ENCODE results near the gene PHTF1. TPM values are rescaled to one million over a fixed set of nuclear protein-coding genes. Genes with fewer than 3 reads are reported as not detected.
A peak's percentile ranks its signal among the peaks of the same experiment; 100 is the strongest.
"Not testable (repeated sequence)": the region's sequence is repeated elsewhere in the genome, so short reads cannot be mapped to it uniquely, and the experiment has no call there.

The PHTF1 gene
- total RNA-seq, 1 donor from 2014 or later, result 7.3 TPM

DNA sequence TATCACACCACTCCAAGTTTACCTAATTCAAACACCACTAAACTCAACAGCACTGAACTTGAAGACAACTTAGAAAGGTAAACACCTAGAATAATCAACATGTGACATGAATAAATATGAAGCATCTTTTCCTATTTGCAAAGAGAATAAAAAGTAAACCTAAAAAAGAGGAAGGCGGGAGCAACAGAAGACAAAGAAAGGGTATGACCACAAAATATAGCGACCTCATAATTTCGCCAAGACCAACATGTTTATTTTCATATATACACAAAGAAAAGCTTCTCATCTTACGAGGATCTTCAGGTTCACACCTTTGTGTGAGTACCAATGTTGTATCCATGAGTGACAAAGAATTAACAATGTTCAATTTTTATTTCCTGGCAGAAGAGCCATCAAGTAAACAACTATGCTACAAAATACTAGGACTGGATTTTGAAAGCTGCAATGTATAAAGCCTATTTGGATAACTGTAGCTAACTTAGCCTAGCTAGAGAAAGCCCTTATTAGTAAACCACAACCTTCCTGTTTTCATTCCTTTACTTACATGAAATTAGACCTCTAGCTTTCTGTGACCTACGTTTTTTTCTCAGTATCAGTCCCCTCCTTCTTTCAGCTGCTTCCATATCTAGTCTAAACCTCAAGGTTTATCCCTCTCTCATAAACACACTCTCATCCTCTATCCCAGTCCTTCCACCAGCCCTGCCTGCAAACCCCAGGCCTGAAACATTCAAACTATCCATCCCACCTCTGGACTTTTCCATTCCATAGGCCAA is 21.3 kb upstream of the PHTF1 start:
- ATAC-seq, result no peak
- intact Hi-C loops (cut with micrococcal nuclease), result no loop called here
- no peak for DNase-seq

DNA sequence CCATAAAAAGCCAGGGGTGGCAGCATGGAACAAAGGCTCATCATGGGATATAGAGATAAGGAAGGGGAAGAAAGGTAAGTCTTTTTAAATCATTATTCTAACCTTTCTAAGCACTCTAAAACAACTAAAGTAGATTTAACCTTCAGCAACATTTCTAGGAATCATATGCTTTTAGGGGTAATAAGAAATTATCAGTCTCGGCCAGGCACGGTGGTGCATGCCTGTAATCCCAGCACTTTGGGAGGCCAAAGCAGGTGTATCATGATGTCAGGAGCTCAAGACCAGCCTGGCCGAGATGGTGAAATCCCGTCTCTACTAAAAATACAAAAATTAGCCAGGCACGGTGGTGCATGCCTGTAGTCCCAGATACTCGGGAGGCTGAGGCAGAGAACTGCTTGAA is 20.3 kb upstream of the PHTF1 start:
- ATAC-seq (no peak), DNase-seq (no peak)
- intact Hi-C loops (cut with micrococcal nuclease), result no loop called here

DNA sequence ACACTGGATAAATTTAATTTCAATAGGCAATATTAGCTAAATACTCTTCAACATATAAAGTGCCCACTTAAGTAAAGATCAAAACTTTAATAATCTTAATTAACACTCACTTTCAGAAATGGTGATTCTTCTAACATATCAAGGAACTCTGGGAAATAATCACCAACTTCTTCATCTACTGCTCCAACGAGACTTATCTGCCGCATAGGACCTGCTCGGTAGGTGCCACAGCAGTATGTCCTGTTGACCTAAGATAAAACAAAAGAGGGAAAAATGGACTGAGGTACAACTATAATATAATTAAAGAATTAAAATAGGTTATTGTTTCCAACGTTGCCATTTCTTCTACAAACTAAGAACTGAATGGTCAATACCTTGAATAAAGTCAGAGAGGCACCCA is 18.3 kb upstream of the PHTF1 start:
- ATAC-seq (no peak), DNase-seq (no peak)
- intact Hi-C loops (cut with micrococcal nuclease), result no loop called here

- ATAC-seq (no peak), DNase-seq (no peak)
- intact Hi-C loops (cut with micrococcal nuclease), result no loop called here
These were observed 10.7 kb upstream of the PHTF1 start for GRCh38 chr1:113770031-113770430.

DNA sequence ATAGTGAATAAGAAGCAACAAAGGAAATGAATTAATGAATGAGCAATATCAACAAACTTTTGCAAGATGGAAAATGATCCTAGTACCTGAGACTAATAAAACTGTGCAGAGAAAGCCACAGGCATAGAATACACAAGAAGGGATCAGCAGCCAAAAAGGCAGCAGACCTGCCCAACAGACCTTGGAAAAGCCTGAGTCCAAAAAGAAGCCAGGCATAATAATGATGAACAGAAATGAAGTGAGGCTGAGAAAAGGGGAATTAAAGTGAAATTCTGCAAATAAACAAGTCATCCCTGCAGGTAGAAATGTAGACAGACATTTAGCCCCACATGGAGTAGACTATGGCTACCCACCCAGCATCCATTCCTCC is 10.3 kb upstream of the PHTF1 start:
- intact Hi-C loops (cut with micrococcal nuclease), result no loop called here
- DNase-seq (no peak), ATAC-seq (no peak)

GRCh38 chr1:113768916-113769600 is 9.8 kb upstream of the PHTF1 start:
- no peak for ATAC-seq
- no peak for DNase-seq
- intact Hi-C loops (cut with micrococcal nuclease), result no loop called here

DNA sequence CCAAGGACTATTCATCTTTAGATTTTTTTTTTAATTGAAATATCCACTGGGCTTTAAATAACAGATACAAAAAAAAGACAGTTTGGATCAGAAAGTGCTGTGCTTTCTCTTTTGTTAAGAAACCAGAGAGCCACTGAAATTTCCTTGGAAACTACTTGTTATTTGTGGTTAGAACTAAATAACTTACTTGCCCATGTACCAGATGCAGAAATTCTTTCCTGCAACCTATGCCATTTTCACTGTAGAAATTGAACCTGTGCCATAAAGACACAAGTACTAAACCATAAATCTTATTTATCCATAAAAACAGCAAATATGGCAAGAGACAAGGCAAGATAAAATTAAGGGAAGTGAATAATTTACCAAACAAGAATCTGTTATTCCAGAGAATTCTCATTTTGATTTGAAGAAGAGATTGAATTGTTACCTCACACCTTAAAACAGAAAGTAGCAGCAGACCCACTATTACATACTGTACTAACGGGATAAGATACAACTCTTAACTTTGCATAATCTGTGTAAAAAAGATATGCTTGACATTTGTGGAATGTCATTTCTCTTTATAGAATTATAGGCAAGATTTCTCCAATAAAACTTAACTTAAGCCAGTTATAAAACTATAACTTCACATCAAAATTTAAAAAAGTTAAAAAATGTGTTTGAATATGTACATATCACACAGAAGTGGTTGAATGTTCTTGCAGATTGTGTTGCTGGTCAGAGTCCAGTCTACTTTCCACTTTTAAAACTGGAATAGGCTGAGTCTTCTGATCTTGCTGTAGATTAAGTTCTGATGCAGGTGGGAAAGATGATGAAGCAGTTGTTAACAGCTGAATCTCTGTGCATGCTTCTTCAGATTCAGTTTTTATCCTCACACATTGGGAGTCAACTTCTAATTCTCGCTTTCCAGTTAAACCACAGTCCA is 6.3 kb upstream of the PHTF1 start:
- no peak for ATAC-seq
- intact Hi-C loops (cut with micrococcal nuclease), result no loop called here
- no peak for DNase-seq

DNA sequence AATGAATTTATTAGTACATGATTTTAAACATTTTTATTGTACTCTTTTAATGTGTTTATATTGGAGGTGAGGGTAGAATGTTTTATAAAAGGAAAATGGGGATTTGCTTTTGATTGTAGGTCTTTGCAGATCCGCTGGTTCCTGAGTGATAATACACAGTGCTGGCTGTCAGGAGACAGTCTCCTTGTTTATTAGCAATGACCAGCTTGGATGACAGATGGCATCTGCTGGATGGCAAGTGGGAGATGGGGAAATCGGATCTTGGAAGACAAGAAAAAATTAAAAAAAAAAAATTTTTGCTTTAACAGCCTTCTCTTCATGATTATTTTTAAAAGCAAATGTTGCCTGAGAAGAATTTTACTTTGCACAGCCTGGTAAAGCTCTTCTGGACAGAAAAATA is 4.4 kb upstream of the PHTF1 start:
- ATAC-seq (no peak), DNase-seq (no peak)
- intact Hi-C loops (cut with micrococcal nuclease), result no loop called here

DNA sequence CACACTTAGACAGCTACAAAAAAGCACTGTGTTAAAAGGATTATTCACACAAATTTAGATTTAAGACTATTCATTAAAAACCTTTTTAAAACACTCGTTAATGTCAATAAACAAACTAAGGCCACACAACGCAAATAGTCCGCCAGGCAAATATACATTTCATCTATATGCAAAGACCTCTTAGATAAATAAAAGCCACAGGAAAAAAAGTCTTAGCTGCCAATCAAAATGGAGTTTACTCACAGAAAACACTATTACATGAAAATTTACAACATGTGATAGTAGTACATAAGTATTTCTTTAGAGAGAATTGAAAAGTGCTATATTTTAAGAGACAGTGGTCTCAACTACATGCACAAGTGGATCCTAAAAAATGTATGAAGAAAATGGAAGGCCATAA is 2.7 kb upstream of the PHTF1 start:
- ATAC-seq (no peak), DNase-seq (no peak)
- intact Hi-C loops (cut with micrococcal nuclease), result no loop called here

- intact Hi-C loops (cut with micrococcal nuclease), result no loop called here
- DNase-seq, result no peak
- no peak for ATAC-seq
These were observed 1.1 kb upstream of the PHTF1 start for GRCh38 chr1:113760102-113761080.

DNA sequence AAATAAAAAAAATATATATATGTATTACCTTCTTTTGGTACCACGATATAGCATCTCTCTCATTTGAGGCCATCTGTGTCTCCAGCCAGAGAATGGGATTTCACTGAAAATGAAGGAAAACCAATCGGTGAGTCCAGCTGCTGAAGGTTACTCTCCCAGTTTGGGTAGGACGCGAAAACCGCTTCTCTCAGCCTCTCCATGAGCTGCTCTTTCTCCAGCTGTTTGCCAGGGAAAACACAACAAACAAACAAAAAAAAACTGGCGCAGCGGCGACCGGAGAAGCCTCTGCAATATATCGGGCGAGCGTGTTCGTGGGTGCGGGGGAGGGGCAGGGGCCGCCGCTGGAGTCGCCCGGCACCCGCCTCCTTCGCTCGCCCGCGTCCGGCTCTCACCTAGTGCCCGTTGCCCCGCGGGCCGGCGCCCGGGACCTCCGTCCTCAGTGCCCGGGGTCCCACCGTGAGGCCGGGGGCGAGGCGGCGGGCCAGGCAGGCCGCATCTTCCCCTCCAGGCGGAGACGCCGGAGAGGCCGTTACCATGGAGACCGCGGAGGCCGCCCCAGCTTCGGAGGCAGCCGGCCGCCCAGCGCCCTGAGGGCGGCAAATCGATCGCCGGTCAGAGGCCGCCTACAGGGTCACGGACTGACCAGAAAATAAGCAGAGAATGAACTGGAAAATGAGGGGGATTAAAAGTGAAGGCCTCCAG is 504 bp downstream of the PHTF1 start:
- peak; percentile 79 for DNase-seq
- intact Hi-C loops (cut with micrococcal nuclease), result loop anchor here (10.0 kb wide), 1 partner anchor 56 kb away; the partner anchor contains the start of gene RSBN1
- ATAC-seq, result peak; percentile 86

GRCh38 chr1:113756461-113756860 is 2.8 kb downstream of the PHTF1 start:
- no peak for DNase-seq
- no peak for ATAC-seq
- intact Hi-C loops (cut with micrococcal nuclease), result loop anchor here (10.0 kb wide), 1 partner anchor 58 kb away; the partner anchor contains the start of gene RSBN1

DNA sequence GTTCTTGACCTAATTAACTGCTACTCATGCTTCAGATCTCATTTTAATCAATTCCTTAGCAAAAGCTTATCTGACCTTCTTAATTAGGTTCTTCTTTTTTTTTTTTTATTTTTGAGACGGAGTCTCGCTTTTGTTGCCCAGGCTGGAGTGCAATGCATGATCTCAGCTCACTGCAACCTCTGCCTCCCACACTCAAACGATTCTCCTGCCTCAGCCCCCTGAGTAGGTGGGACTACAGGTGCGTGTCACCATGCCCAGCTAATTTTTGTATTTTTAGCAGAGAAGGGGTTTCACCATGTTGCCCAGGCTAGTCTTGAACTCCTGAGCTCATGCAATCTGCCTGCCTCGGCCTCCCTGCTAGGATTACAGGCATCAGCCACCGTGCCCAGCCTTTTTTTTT is 6.0 kb downstream of the PHTF1 start:
- not testable (repeated sequence) for DNase-seq, ATAC-seq
- intact Hi-C loops (cut with micrococcal nuclease), result loop anchor here (10.0 kb wide), 1 partner anchor 61 kb away; the partner anchor contains the start of gene RSBN1

DNA sequence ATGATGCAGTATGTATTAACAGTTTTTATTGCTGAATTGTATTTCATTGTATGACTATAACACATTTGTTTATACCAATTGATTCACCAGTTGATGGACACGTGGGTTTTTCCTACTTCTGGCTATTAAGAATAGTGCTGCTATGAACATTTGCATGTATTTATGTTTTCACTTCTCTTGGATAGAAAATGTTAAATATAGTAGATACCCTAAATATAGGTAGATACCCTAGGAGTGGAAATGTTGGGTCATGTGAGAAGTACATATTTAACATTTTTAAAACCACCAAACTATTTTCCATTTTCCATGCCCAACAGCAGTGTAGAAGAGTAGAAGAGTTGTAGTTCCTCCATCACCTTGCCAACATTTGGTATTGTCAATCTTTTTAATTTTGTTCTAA is 7.8 kb downstream of the PHTF1 start:
- DNase-seq, result no peak
- no peak for ATAC-seq
- intact Hi-C loops (cut with micrococcal nuclease), result loop anchor here (10.0 kb wide), 1 partner anchor 63 kb away; the partner anchor contains the start of gene RSBN1

DNA sequence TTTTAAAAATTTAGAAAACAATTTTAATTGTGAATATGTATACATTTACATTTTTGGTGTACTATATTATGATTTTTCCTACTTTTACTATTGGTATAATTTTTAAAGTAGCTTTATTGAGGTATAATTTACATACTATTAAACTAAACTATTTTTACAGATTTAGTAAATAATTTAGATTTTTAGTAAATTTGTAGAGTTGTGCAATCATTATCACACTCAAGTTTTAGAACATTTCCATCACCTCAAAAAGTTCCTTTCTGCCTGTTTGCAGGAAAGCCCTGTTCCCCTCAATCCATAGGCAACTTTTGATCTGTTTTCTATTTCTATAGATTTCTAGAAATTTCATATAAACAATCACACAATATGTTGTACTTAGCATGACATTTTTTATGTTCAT is 8.2 kb downstream of the PHTF1 start:
- no peak for ATAC-seq
- intact Hi-C loops (cut with micrococcal nuclease), result loop anchor here (10.0 kb wide), 1 partner anchor 64 kb away; the partner anchor contains the start of gene RSBN1

DNA sequence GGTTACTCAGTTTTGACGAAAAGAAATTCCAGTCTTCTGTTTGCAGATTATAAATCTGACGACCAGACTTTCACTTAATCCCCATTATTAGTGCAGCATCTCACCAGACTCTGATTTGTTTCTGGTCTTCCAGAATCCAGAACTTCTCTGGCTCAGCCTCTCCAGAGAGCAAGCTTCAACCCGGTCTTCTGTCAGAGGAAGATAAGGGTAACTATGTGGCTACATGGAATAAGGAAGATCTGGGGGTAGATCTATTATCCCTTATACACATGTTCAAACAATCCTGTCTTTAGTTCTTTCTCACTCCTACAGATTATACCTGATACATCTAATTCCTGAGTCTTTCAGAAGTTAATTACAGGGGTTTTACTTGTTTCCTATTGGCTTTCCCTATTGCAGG is 9.9 kb downstream of the PHTF1 start:
- intact Hi-C loops (cut with micrococcal nuclease), result no loop called here
- ATAC-seq (no peak), DNase-seq (no peak)

More for the DNA sequence above, 8.2 kb downstream of the PHTF1 start:
- DNase-seq, result no peak

DNA sequence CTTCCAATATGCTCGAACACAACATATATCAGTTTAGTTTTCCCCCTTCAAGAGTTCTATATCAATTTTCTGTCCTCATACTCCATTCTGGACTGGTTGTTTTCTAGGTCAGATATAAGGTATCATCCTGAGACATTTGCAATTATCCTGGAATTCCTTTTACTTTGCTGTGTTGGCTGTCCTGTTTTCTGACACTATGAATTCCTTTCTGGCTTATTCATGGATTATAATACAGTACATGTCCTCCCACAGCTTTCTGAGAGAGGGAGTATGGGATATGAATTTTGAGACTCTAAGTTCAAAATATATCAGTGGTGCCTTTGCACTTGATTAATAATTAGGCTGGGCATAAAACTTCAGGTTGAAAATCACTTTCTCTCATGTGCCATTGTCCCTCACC is 11.9 kb downstream of the PHTF1 start:
- ATAC-seq, result no peak
- intact Hi-C loops (cut with micrococcal nuclease), result no loop called here
- DNase-seq, result no peak

DNA sequence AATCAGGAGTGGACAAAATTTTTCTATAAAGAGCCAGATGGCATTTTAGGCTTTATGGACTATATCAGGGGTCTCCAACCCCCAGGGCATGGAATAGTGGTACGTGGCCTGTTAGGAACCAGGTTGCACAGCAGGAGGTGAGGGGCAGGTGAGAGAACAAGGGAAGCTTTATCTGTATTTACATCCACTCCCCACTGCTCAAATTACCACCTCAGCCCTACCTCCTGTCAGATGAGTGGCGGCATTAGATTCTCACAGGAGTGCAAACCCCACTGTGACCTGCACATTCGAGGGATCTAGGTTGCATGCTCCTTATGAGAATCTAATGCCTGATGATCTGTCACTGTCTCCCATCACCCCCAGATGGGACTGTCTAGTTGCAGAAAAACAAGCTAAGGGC is 13.9 kb downstream of the PHTF1 start:
- DNase-seq (no peak), ATAC-seq (no peak)
- intact Hi-C loops (cut with micrococcal nuclease), result no loop called here

All from left ventricle myocardium superior (tissue), 1 donor.